CD4-positive, alpha-beta T cell (primary cell): ENCODE measurements around the gene PARD3B. TPM values are rescaled to one million over a fixed set of nuclear protein-coding genes. Genes with fewer than 3 reads are reported as not detected.

Experiments used
- ATAC-seq: fragments of 200-7000 bp; cut with Tn5 transposase; one replicate; pipeline ENCODE4 v1.10.0; 2022; ENCODE audit warnings: mild to moderate bottlenecking; ENCODE audit not compliant: poor library complexity
- CTCF ChIA-PET: fragments of 350-600 bp; sonication (Branson Sonifier 250); formaldehyde crosslinking; loops from one replicate; lab custom pipeline; 2021; ENCODE audit warnings: antibody characterized with exemption, inconsistent platforms; lab: Charles Lee
- POLR2A ChIA-PET: fragments of 350-600 bp; sonication (Branson Sonifier 250); formaldehyde crosslinking; loops from one replicate; lab custom pipeline; 2021; ENCODE audit warnings: antibody characterized with exemption, inconsistent platforms; lab: Charles Lee
- DNase-seq, 14 experiments: peaks; one replicate each; pipeline ENCODE4 v3.0.0-alpha.2; 2013 to 2020; ENCODE audit warnings: mixed read lengths in 2 of 14
- H3K27ac ChIP-seq, 2 donors: one replicate each; pipeline versions ENCODE4 v1.5.1 to v1.7.0; 2013; ENCODE audit warnings: low read length in 2 of 2, low read depth in 1 of 2, mild to moderate bottlenecking in 1 of 2
- H3K27me3 ChIP-seq, 2 experiments: 1 replicate in 1 of 2; 2 replicates in 1 of 2; pipeline versions ENCODE4 v1.6.1 to v1.7.0; 2013; ENCODE audit warnings: low read length in 2 of 2, control low read depth in 1 of 2, mild to moderate bottlenecking in 1 of 2, moderate library complexity in 1 of 2; ENCODE audit not compliant: insufficient read depth in 2 of 2, control insufficient read depth in 1 of 2
- H3K36me3 ChIP-seq: one replicate; pipeline ENCODE4 v1.6.1; 2013; ENCODE audit warnings: low read length, control low read depth; ENCODE audit not compliant: insufficient read depth
- H3K4me1 ChIP-seq: one replicate; pipeline ENCODE4 v1.6.1; 2013; ENCODE audit warnings: low read length, control low read depth; ENCODE audit not compliant: insufficient read depth
- H3K4me3 ChIP-seq: one replicate; pipeline ENCODE4 v1.5.1; 2013; ENCODE audit warnings: mild to moderate bottlenecking, low read length, moderate library complexity
- H3K9me3 ChIP-seq, 2 experiments: 1 replicate in 1 of 2; 2 replicates in 1 of 2; pipeline versions ENCODE4 v1.6.1 to v1.7.0; 2013; ENCODE audit warnings: low read length in 2 of 2, mild to moderate bottlenecking in 2 of 2, control low read depth in 1 of 2, moderate library complexity in 1 of 2; ENCODE audit not compliant: control insufficient read depth in 1 of 2, insufficient read depth in 1 of 2
- H3K27ac Mint-ChIP-seq: one replicate; pipeline ENCODE4 v1.8.0; 2020; ENCODE audit warnings: mixed read lengths
- H3K27me3 Mint-ChIP-seq: one replicate; pipeline ENCODE4 v1.8.0; 2021; ENCODE audit warnings: mixed read lengths
- H3K36me3 Mint-ChIP-seq: one replicate; pipeline ENCODE4 v1.8.0; 2021; ENCODE audit warnings: low read depth, mixed read lengths
- H3K4me1 Mint-ChIP-seq: one replicate; pipeline ENCODE4 v1.8.0; 2021; ENCODE audit warnings: low read depth, mixed read lengths
- H3K4me3 Mint-ChIP-seq: one replicate; pipeline ENCODE4 v1.8.0; 2020; ENCODE audit warnings: mild to moderate bottlenecking, mixed read lengths
- H3K9me3 Mint-ChIP-seq: one replicate; pipeline ENCODE4 v1.8.0; 2020; ENCODE audit warnings: mixed read lengths
- intact Hi-C, 2 experiments: fragments of 100-400 bp; cut with DNase I in 1 of 2; cut with micrococcal nuclease in 1 of 2; formaldehyde crosslinking; loops; one replicate each; pipeline versions ENCODE4 v1.15.1 to v1.9.0; 2023 to 2025; cut with DNase I, micrococcal nuclease
- total RNA-seq, 174 experiments: library from RNA in 2 of 174; stranded (reverse) in 2 of 174; gene quantifications; one replicate each; pipeline ENCODE4 v1.2.3 and lab custom pipeline; 2021 to 2026
- TF ChIP-seq, protein P1 (sequence below): fragments of 200-600 bp; IDR thresholded peaks from one replicate; pipeline ENCODE4 v1.8.0; 2022; ENCODE audit warnings: antibody characterized with exemption, mild to moderate bottlenecking

PARD3B gene
- total RNA-seq, 2 experiments from 2014 or later: 0.87 to 1.9 TPM

DNA sequence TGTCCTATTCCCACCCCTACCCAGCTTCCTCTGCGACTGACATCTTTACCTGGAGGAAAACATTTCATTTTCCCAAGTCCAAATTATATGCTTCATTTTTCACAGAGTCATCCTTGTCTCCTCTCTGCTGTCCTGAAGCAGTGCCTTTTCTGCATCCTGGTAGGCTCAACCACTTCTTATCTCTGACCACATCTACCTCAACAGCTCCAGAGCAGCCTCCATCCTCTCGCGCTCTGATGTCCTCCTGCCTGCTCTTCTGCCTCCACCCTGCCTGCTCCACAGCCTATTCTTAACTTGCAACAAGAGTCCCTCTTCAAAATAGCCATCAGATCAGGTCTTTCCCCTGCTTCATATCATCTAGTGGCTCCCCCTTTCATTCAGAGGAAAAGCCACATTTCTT lies 457.1 kb downstream of the PARD3B start:
- peak; percentile 55 for ATAC-seq
- intact Hi-C loops: no loop called here
- H3K4me1 ChIP-seq: peaks cover 13% of the 10 kb centered on the region
- DNase-seq: peak in 5 of 14 experiments; percentile 11 to 54 (median 33)
- Mint-ChIP-seq H3K9me3 (peaks cover 7% of the 10 kb centered on the region), H3K4me3 (no peak overlapping the region), H3K27me3 (no peaks in the 10 kb centered on the region), H3K27ac (no peak overlapping the region), H3K4me1 (peaks cover 40% of the 10 kb centered on the region), H3K36me3 (no peaks in the 10 kb centered on the region)
- POLR2A ChIA-PET: interaction anchor here (1.0 to 1.4 kb wide), 3 partner anchors 10 to 35 kb away, joined by 3 read pairs; no protein-coding TSS in a partner anchor
- CTCF ChIA-PET: no interaction called here
- no peaks in the 10 kb centered on the region for H3K27me3 ChIP-seq
- no peaks in the 10 kb centered on the region for H3K36me3 ChIP-seq
- no peak overlapping the region for H3K27ac ChIP-seq
- TF ChIP-seq, protein P1, sequence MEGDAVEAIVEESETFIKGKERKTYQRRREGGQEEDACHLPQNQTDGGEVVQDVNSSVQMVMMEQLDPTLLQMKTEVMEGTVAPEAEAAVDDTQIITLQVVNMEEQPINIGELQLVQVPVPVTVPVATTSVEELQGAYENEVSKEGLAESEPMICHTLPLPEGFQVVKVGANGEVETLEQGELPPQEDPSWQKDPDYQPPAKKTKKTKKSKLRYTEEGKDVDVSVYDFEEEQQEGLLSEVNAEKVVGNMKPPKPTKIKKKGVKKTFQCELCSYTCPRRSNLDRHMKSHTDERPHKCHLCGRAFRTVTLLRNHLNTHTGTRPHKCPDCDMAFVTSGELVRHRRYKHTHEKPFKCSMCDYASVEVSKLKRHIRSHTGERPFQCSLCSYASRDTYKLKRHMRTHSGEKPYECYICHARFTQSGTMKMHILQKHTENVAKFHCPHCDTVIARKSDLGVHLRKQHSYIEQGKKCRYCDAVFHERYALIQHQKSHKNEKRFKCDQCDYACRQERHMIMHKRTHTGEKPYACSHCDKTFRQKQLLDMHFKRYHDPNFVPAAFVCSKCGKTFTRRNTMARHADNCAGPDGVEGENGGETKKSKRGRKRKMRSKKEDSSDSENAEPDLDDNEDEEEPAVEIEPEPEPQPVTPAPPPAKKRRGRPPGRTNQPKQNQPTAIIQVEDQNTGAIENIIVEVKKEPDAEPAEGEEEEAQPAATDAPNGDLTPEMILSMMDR: peak; percentile 5
- H3K9me3 ChIP-seq: no peaks in the 10 kb centered on the region
- H3K4me3 ChIP-seq: no peak overlapping the region

DNA sequence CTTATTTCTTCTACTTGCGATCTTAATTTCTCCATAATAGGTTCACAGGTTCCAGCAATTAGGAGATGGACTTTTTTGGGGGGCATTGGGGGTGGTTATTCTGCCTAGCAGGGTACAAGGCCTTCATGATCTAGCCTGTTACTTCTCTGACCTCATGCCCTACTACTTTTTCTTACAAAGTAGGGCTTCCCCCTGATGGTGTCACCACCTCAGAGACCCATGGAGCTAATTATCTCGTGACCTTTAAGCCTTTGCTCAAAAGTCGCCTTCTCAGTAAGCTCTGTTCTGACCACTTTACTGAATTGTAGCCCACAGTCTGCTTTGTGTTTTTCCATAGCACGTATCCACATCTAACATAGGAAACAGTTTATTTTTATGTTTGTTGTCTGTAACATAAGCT lies 458.0 kb downstream of the PARD3B start:
- no peak for ATAC-seq
- ChIA-PET POLR2A (no interaction called here), CTCF (no interaction called here)
- TF ChIP-seq, protein P1: no peak
- no peaks in the 10 kb centered on the region for H3K27me3 Mint-ChIP-seq
- H3K27ac Mint-ChIP-seq: no peak overlapping the region
- no peaks in the 10 kb centered on the region for H3K9me3 ChIP-seq
- H3K4me1 Mint-ChIP-seq: peaks cover 40% of the 10 kb centered on the region
- intact Hi-C loops: no loop called here
- peaks cover 13% of the 10 kb centered on the region for H3K4me1 ChIP-seq
- no peaks in the 10 kb centered on the region for H3K27me3 ChIP-seq
- no peak overlapping the region for H3K27ac ChIP-seq
- no peaks in the 10 kb centered on the region for H3K36me3 ChIP-seq
- peaks cover 7% of the 10 kb centered on the region for H3K9me3 Mint-ChIP-seq
- no peaks in the 10 kb centered on the region for H3K36me3 Mint-ChIP-seq
- H3K4me3 ChIP-seq: no peak overlapping the region
- H3K4me3 Mint-ChIP-seq: no peak overlapping the region
- DNase-seq: no peak

DNA sequence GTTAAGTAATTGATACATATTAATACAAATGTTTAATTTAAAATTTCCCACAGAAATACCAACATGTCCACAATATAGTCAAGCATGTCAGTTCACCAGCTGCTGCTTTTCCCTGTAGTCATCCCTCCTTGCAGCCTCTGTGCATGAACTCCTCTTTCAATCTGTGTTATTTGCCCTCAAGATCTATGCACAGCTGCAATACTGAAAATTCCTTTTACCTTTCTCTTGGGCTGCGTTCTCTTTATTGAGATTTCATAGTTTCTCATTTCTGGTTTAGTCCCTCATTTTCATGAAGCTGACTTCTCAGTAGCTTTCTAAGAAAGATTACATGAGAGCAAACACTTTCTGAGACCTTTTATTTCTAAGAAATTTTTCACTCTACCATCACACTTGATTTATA lies 464.9 kb downstream of the PARD3B start:
- TF ChIP-seq, protein P1: no peak
- no peak overlapping the region for H3K4me3 ChIP-seq
- H3K4me1 ChIP-seq: no peaks in the 10 kb centered on the region
- Mint-ChIP-seq H3K9me3 (peaks cover 7% of the 10 kb centered on the region), H3K27ac (no peak overlapping the region), H3K4me3 (no peak overlapping the region), H3K27me3 (no peaks in the 10 kb centered on the region), H3K4me1 (peaks cover 18% of the 10 kb centered on the region), H3K36me3 (no peaks in the 10 kb centered on the region)
- no peak overlapping the region for H3K27ac ChIP-seq
- ChIA-PET POLR2A (interaction anchor here (0.7 to 0.8 kb wide), 2 partner anchors 43 to 108 kb away, joined by 3 to 4 read pairs; no protein-coding TSS in a partner anchor), CTCF (no interaction called here)
- H3K36me3 ChIP-seq: no peaks in the 10 kb centered on the region
- no peaks in the 10 kb centered on the region for H3K9me3 ChIP-seq
- intact Hi-C loops: no loop called here
- ATAC-seq (no peak), DNase-seq (no peak)
- no peaks in the 10 kb centered on the region for H3K27me3 ChIP-seq
